Endothelial cell of umbilical vein (primary cell): Measurements from ENCODE around the gene CEACAM5. TPM values are rescaled to one million over a fixed set of nuclear protein-coding genes. Genes with fewer than 3 reads are reported as not detected.

Experiments used
- BruUV-seq: library from RNA; stranded (reverse); fragments of 400-500 nt; replicated peaks from 2 replicates; lab custom pipeline; 2021; lab: Mats Ljungman, UMichigan
- CTCF ChIA-PET: fragments of 300-600, 350-600 bp; sonication (Branson Sonifier 250); formaldehyde crosslinking; loops from one replicate; lab custom pipeline; 2021; ENCODE audit warnings: antibody characterized with exemption, inconsistent platforms; lab: Charles Lee
- POLR2A ChIA-PET: fragments of 300-600, 350-600 bp; sonication (Branson Sonifier 250); formaldehyde crosslinking; loops from one replicate; lab custom pipeline; 2021; ENCODE audit warnings: antibody characterized with exemption, inconsistent platforms; lab: Charles Lee
- DNase-seq: peaks from one replicate; pipeline ENCODE4 v3.0.0-alpha.2; 2011; ENCODE audit warnings: low read depth, low spot score
- FAIRE-seq: peaks from 2 replicates; lab custom pipeline; 2011; peaks lifted over from hg19 to GRCh38; lab: Jason Lieb, UNC
- H2AFZ ChIP-seq: 2 replicates; pipeline ENCODE4 v1.6.0; 2012; ENCODE audit warnings: low read depth, low read length, control low read depth, inconsistent platforms
- H3K27ac ChIP-seq: 2 replicates; pipeline ENCODE4 v1.5.1; 2011; ENCODE audit warnings: low read depth, mild to moderate bottlenecking, control low read depth, low read length, moderate library complexity; ENCODE audit not compliant: insufficient read depth
- H3K27me3 ChIP-seq, 2 experiments: 2 replicates each; pipeline versions ENCODE4 v1.6.0 to v1.6.1; 2011; ENCODE audit warnings: low read length in 2 of 2, mixed read lengths in 1 of 2; ENCODE audit not compliant: control insufficient read depth in 2 of 2, insufficient read depth in 2 of 2
- H3K36me3 ChIP-seq, 2 experiments: 2 replicates in 1 of 2; 3 replicates in 1 of 2; pipeline ENCODE4 v1.5.1; 2011; ENCODE audit warnings: low read length in 2 of 2, mild to moderate bottlenecking in 1 of 2, moderate library complexity in 1 of 2; ENCODE audit not compliant: control insufficient read depth in 2 of 2, insufficient read depth in 2 of 2; ENCODE audit errors: extremely low read depth in 1 of 2
- H3K4me1 ChIP-seq: 3 replicates; pipeline ENCODE4 v1.5.1; 2011; ENCODE audit warnings: mild to moderate bottlenecking, low read length; ENCODE audit not compliant: control insufficient read depth, insufficient read depth; ENCODE audit errors: extremely low read depth
- H3K4me2 ChIP-seq: 2 replicates; pipeline ENCODE4 v1.6.1; 2011; ENCODE audit warnings: low read length, control low read depth, mixed read lengths; ENCODE audit not compliant: insufficient read depth
- H3K4me3 ChIP-seq, 3 experiments: fragments of 200-600 bp in 1 of 3; sonication (generic), shearing (Covaris generic) in 1 of 3; replicated peaks in 1 of 3; 2 replicates each; pipeline ENCODE4 v1.5.1; 2011 to 2016; ENCODE audit warnings: control low read depth in 3 of 3, low read length in 3 of 3, mild to moderate bottlenecking in 2 of 3, inconsistent platforms in 1 of 3, low read depth in 1 of 3, moderate library complexity in 1 of 3; ENCODE audit not compliant: insufficient read depth in 1 of 3
- H3K79me2 ChIP-seq: 2 replicates; pipeline ENCODE4 v1.6.0; 2012; ENCODE audit warnings: low read length, inconsistent platforms; ENCODE audit not compliant: control insufficient read depth, insufficient read depth
- H3K9ac ChIP-seq: replicated peaks from 2 replicates; pipeline ENCODE3; 2011; ENCODE audit warnings: low read length, control low read depth; ENCODE audit not compliant: insufficient read depth; ENCODE audit errors: extremely low read depth
- H3K9me1 ChIP-seq: replicated peaks from 3 replicates; pipeline ENCODE4 v1.6.0; 2011; ENCODE audit warnings: mild to moderate bottlenecking, low read length; ENCODE audit not compliant: control insufficient read depth, insufficient read depth; ENCODE audit errors: extremely low read depth
- H3K9me3 ChIP-seq: replicated peaks from 2 replicates; pipeline ENCODE4 v1.5.1; 2012; ENCODE audit warnings: low read length, inconsistent platforms; ENCODE audit not compliant: control insufficient read depth, insufficient read depth
- H4K20me1 ChIP-seq: replicated peaks from 2 replicates; pipeline ENCODE3; 2011; ENCODE audit warnings: mild to moderate bottlenecking, low read length; ENCODE audit not compliant: control insufficient read depth, insufficient read depth; ENCODE audit errors: extremely low read depth
- EZH2 ChIP-seq: IDR thresholded peaks from 2 replicates; pipeline ENCODE4 v1.6.1; 2012; ENCODE audit warnings: borderline replicate concordance, low read depth, mild to moderate bottlenecking, moderate library complexity, low read length, inconsistent platforms; ENCODE audit not compliant: severe bottlenecking
- FOS ChIP-seq: IDR thresholded peaks from 2 replicates; pipeline ENCODE4 v1.6.1; 2011; ENCODE audit warnings: mild to moderate bottlenecking, low read length, moderate library complexity, borderline replicate concordance; ENCODE audit not compliant: insufficient read depth
- GATA2 ChIP-seq: IDR thresholded peaks from 2 replicates; pipeline ENCODE4 v1.7.0; 2011; ENCODE audit warnings: low read depth, mild to moderate bottlenecking, moderate library complexity, mixed read lengths, low read length; ENCODE audit not compliant: insufficient read length, insufficient read depth
- JUN ChIP-seq: IDR thresholded peaks from 2 replicates; pipeline ENCODE4 v1.6.1; 2011; ENCODE audit warnings: borderline replicate concordance, low read depth; ENCODE audit not compliant: insufficient read length, insufficient read depth
- MYC ChIP-seq: IDR thresholded peaks from one replicate; pipeline ENCODE4 v1.6.1; 2011; ENCODE audit warnings: mild to moderate bottlenecking, low read depth, low read length
- POLR2A ChIP-seq: IDR thresholded peaks from 2 replicates; pipeline ENCODE4 v1.6.1; 2012; ENCODE audit warnings: low read depth, mild to moderate bottlenecking, control low read depth, low read length
- POLR2AphosphoS5 ChIP-seq: IDR thresholded peaks from 2 replicates; pipeline ENCODE4 v1.6.1; 2012; ENCODE audit warnings: low read depth, mild to moderate bottlenecking, control low read depth, low read length, moderate library complexity; ENCODE audit not compliant: insufficient read depth
- dilution Hi-C: fragments of 300-500 bp; cut with MboI; formaldehyde crosslinking; loops from one replicate; pipeline ENCODE4 v1.15.0; 2019; ENCODE audit warnings: low sequenced_read_pairs; ENCODE audit not compliant: extremely low pct_ligation_motif_present
- intact Hi-C: fragments of 100-400 bp; cut with micrococcal nuclease; formaldehyde crosslinking; loops from one replicate; pipeline ENCODE4 v1.10.0; 2022
- polyA plus RNA-seq, 4 experiments: library from polyadenylated mRNA; depleted of rRNA in 3 of 4; stranded (reverse) in 3 of 4; unstranded in 1 of 4; fragments of >200 nt; gene quantifications; 2 replicates each; pipeline versions ENCODE4 v1.2.1 to v1.2.3, GENCODE V29; 2011 to 2012; ENCODE audit warnings: missing spikeins in 1 of 4
- total RNA-seq: library from RNA; stranded (reverse); gene quantifications from 2 replicates; pipeline ENCODE4 v1.2.3, GENCODE V29; 2021
- TF ChIP-seq, protein P1 (sequence below): IDR thresholded peaks from 2 replicates; pipeline ENCODE4 v1.6.1; 2011; ENCODE audit not compliant: insufficient read depth, insufficient read length
- TF ChIP-seq, protein P2 (sequence below), 2 donors: IDR thresholded peaks; 1 replicate in 1 of 2; 2 replicates in 1 of 2; pipeline ENCODE4 v1.5.1; 2011; ENCODE audit warnings: low read length in 2 of 2, mild to moderate bottlenecking in 2 of 2, moderate library complexity in 2 of 2, control low read depth in 1 of 2, inconsistent platforms in 1 of 2, low read depth in 1 of 2; ENCODE audit not compliant: insufficient read depth in 1 of 2; ENCODE audit errors: extremely low read depth in 1 of 2

The CEACAM5 gene
- total and polyA plus RNA-seq, 2 donors (not counting 3 experiments of a cell fraction or from before 2014, with no cell fraction given), result not detected

- intact Hi-C loops, result no loop called here
- no TSS peak for BruUV-seq
- Histone ChIP-seq H3K9me1 (no peaks in the 10 kb centered on the region), H3K4me1 (no peaks in the 10 kb centered on the region), H3K36me3 (no peaks in the 10 kb centered on the region), H3K27ac (no peak overlapping the region), H3K27me3 (peaks cover 0 to 2% of the 10 kb centered on the region in 2 experiments), H3K79me2 (no peaks in the 10 kb centered on the region), H3K4me2 (no peak overlapping the region), H2AFZ (no peak overlapping the region), H3K9ac (no peak overlapping the region), H3K9me3 (no peaks in the 10 kb centered on the region), H3K4me3 (no peak overlapping the region), H4K20me1 (no peaks in the 10 kb centered on the region)
- dilution Hi-C loops, result no loop called here
- TF ChIP-seq, protein P1, sequence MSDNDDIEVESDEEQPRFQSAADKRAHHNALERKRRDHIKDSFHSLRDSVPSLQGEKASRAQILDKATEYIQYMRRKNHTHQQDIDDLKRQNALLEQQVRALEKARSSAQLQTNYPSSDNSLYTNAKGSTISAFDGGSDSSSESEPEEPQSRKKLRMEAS, result no peak
- TF ChIP-seq POLR2A, result no peak
- TF ChIP-seq GATA2, result no peak
- no peak for TF ChIP-seq FOS
- no peak for TF ChIP-seq JUN
- no peak for TF ChIP-seq MYC
- TF ChIP-seq POLR2AphosphoS5, result no peak
- TF ChIP-seq, protein P2, sequence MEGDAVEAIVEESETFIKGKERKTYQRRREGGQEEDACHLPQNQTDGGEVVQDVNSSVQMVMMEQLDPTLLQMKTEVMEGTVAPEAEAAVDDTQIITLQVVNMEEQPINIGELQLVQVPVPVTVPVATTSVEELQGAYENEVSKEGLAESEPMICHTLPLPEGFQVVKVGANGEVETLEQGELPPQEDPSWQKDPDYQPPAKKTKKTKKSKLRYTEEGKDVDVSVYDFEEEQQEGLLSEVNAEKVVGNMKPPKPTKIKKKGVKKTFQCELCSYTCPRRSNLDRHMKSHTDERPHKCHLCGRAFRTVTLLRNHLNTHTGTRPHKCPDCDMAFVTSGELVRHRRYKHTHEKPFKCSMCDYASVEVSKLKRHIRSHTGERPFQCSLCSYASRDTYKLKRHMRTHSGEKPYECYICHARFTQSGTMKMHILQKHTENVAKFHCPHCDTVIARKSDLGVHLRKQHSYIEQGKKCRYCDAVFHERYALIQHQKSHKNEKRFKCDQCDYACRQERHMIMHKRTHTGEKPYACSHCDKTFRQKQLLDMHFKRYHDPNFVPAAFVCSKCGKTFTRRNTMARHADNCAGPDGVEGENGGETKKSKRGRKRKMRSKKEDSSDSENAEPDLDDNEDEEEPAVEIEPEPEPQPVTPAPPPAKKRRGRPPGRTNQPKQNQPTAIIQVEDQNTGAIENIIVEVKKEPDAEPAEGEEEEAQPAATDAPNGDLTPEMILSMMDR (IDR thresholded peaks at IDR 0.05; ENCODE audit: extremely low read depth in 1 of 2, insufficient read depth in 1 of 2, low read depth in 1 of 2, low read length in 2 of 2), result no peak
- TF ChIP-seq EZH2, result no peak
- ChIA-PET CTCF (interaction anchor here (1.3 to 2.7 kb wide), 2 partner anchors 18 to 47 kb away, joined by 4 to 13 read pairs; no protein-coding TSS in a partner anchor), POLR2A (no interaction called here)
- FAIRE-seq, result no peak
- no peak for DNase-seq
Measured at GRCh38 chr19:41688687-41689086, 19.7 kb upstream of the CEACAM5 start.
